ENCODE results near the gene CDKAL1.

The CDKAL1 gene

DNA sequence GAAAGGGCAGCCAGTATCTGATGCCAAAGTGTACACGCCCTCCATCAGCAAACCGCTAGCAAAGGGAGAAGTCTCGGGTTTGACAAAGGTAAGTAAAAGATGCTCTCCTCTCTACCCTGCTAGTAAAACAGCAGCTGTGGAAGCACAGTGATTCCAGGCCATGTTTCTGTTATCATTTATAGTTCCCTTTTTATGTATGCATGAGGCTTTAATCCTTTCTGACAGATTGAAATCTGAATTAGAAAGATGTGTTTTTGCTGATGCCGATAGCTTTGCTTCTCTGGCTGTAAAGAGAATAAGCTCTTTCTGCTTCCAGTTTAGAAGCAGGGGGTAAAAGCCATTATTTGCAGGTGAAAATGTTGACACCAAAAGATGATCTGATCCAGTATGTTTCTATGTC, 666.9 kb downstream of the CDKAL1 start:
- Histone ChIP-seq H2AFZ (ENCODE audit: low read length) (no peak overlapping the region), H3K4me2 (ENCODE audit: low read depth, low read length) (no peak overlapping the region), H4K20me1 (ENCODE audit: insufficient read depth, low read length) (no peaks in the 10 kb centered on the region), H3K9me3 (replicated peaks; ENCODE audit: insufficient read depth, low read length) (no peaks in the 10 kb centered on the region), H3K9ac (ENCODE audit: low read length) (no peak overlapping the region), H3K79me2 (ENCODE audit: low read length) (no peaks in the 10 kb centered on the region), H3K4me3 (ENCODE audit: low read length) (no peak overlapping the region), H3K9me2 (replicated peaks; ENCODE audit: insufficient read depth, low read length) (no peaks in the 10 kb centered on the region), H3K27ac (ENCODE audit: low read length) (no peak overlapping the region), H3K36me3 (replicated peaks; ENCODE audit: insufficient read depth, low read length) (no peaks in the 10 kb centered on the region), H3K27me3 (replicated peaks; ENCODE audit: insufficient read depth, low read length) (no peaks in the 10 kb centered on the region), H3K4me1 (ENCODE audit: low read length) (no peaks in the 10 kb centered on the region), H3F3A (ENCODE audit: insufficient read depth, low read length) (no peaks in the 10 kb centered on the region)
- DNase-seq, result no peak
- TF ChIP-seq CTCF (IDR thresholded peaks at IDR 0.05; ENCODE audit: low read length) (no peak), EZH2phosphoT487 (IDR thresholded peaks at IDR 0.05; ENCODE audit: low read length) (no peak), EZH2 (optimal IDR thresholded peaks at IDR 0.05; ENCODE audit: low read depth, low read length) (no peak)

DNA sequence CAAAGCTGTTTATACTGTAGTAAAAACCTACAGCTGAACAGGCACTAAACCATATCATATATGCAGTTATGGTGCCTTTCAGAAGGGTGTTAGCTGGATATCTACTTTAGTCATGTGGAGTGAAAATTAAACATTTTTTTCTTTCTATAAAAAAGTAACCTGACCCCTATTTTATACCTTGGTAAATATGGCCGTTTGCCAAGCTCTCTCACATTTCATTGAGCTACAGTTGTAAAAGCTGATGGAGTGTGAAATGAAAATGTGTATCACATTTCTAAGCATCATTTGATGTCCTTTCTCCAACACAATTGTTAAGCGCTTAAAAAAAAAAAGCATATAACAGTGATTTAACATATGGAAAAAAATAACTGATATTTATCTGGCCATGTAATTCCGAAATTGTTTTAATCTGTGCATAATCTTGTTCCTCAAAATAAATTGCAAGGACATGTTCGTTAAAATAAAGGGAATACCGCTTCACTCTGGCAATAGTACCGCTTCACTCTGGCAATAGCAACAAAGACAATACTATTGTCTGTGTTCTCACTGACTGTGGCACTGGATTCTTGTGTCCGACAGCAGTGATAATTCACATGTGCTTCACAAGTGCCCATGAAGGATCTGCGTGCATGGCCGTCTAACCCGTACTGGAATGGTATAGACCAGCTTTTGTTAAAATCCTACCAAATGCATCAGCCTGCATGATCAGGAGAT, 667.5 kb downstream of the CDKAL1 start:
- H3K9me2 ChIP-seq (replicated peaks; ENCODE audit: insufficient read depth, low read length), result no peaks in the 10 kb centered on the region

GRCh38 chr6:21202521-21202920, 668.3 kb downstream of the CDKAL1 start:
- Histone ChIP-seq H3K4me3 (ENCODE audit: low read length) (no peak overlapping the region), H3K27me3 (replicated peaks; ENCODE audit: insufficient read depth, low read length) (no peaks in the 10 kb centered on the region), H3K9ac (ENCODE audit: low read length) (no peak overlapping the region), H3K36me3 (replicated peaks; ENCODE audit: insufficient read depth, low read length) (no peaks in the 10 kb centered on the region), H3K4me1 (ENCODE audit: low read length) (no peaks in the 10 kb centered on the region), H3K27ac (ENCODE audit: low read length) (no peak overlapping the region), H3K4me2 (ENCODE audit: low read depth, low read length) (no peak overlapping the region), H3F3A (ENCODE audit: insufficient read depth, low read length) (no peaks in the 10 kb centered on the region), H3K9me3 (replicated peaks; ENCODE audit: insufficient read depth, low read length) (no peaks in the 10 kb centered on the region), H3K9me2 (replicated peaks; ENCODE audit: insufficient read depth, low read length) (no peaks in the 10 kb centered on the region), H4K20me1 (ENCODE audit: insufficient read depth, low read length) (no peaks in the 10 kb centered on the region), H2AFZ (ENCODE audit: low read length) (no peak overlapping the region), H3K79me2 (ENCODE audit: low read length) (no peaks in the 10 kb centered on the region)
- DNase-seq, result no peak
- TF ChIP-seq EZH2 (optimal IDR thresholded peaks at IDR 0.05; ENCODE audit: low read depth, low read length), result no peak
- no peak for TF ChIP-seq CTCF (IDR thresholded peaks at IDR 0.05; ENCODE audit: low read length)
- no peak for TF ChIP-seq EZH2phosphoT487 (IDR thresholded peaks at IDR 0.05; ENCODE audit: low read length)

More for the DNA sequence above, 667.5 kb downstream of the CDKAL1 start:
- Histone ChIP-seq H3K36me3 (replicated peaks; ENCODE audit: insufficient read depth, low read length) (no peaks in the 10 kb centered on the region), H3K27me3 (replicated peaks; ENCODE audit: insufficient read depth, low read length) (no peaks in the 10 kb centered on the region), H3K4me3 (ENCODE audit: low read length) (no peak overlapping the region), H3F3A (ENCODE audit: insufficient read depth, low read length) (no peaks in the 10 kb centered on the region), H4K20me1 (ENCODE audit: insufficient read depth, low read length) (no peaks in the 10 kb centered on the region), H3K9me3 (replicated peaks; ENCODE audit: insufficient read depth, low read length) (no peaks in the 10 kb centered on the region), H3K9ac (ENCODE audit: low read length) (no peak overlapping the region), H2AFZ (ENCODE audit: low read length) (no peak overlapping the region), H3K4me1 (ENCODE audit: low read length) (no peaks in the 10 kb centered on the region), H3K79me2 (ENCODE audit: low read length) (no peaks in the 10 kb centered on the region), H3K4me2 (ENCODE audit: low read depth, low read length) (no peak overlapping the region), H3K27ac (ENCODE audit: low read length) (no peak overlapping the region)
- no peak for DNase-seq
- TF ChIP-seq EZH2 (optimal IDR thresholded peaks at IDR 0.05; ENCODE audit: low read depth, low read length) (no peak), CTCF (IDR thresholded peaks at IDR 0.05; ENCODE audit: low read length) (no peak), EZH2phosphoT487 (IDR thresholded peaks at IDR 0.05; ENCODE audit: low read length) (no peak)
